ENCODE results near the gene TTI1. TPM values are rescaled to one million over a fixed set of nuclear protein-coding genes. Genes with fewer than 3 reads are reported as not detected.

The TTI1 gene
- total and polyA plus RNA-seq, 2 of the 13 experiments (the other 11 are each of a cell fraction or from before 2014, with no cell fraction given) = 22.9 to 39.8 TPM

GRCh38 chr20:38043512-38044300 is 10.4 kb upstream of the TTI1 start:
- ChIA-PET CTCF (ENCODE audit: low intra/inter-chr PET ratio, low total read pairs) (no interaction called here), POLR2A (interaction anchor here (1.5 to 1.6 kb wide), 2 partner anchors 10 to 100 kb away, joined by 6 to 7 read pairs; partner anchors contain the start of genes RPRD1B and TTI1)
- H2AFZ ChIP-seq (ENCODE audit: low read length) = no peak overlapping the region
- no peaks in the 10 kb centered on the region for H3K9me3 ChIP-seq (ENCODE audit: low read length)
- peaks cover 33 to 89% of the 10 kb centered on the region in 2 experiments for H3K36me3 ChIP-seq (replicated peaks in 1 of 2; ENCODE audit: control insufficient read depth in 1 of 2, insufficient read depth in 2 of 2, low read length in 2 of 2)
- no TSS peak for BruUV-seq (replicated peaks)
- no peak overlapping the region for H3K27ac ChIP-seq (ENCODE audit: extremely low read length, insufficient read depth, low read length)
- WGBS (ENCODE audit: low lambda C conversion rate) = 97% methylated on average over 10 of the region's 10 CpGs
- no peak overlapping the region for H3K4me3 ChIP-seq (replicated peaks in 1 of 3; ENCODE audit: insufficient read depth in 1 of 3, low read depth in 2 of 3, low read length in 3 of 3)
- FAIRE-seq (no peak), DNase-seq (ENCODE audit: low spot score) (no peak), ATAC-seq (peak; percentile 60)
- in situ Hi-C loops (cut with HindIII; ENCODE audit: extremely low pct_ligation_motif_present, low pct_unique_long_range_greater_than_20kb) = no loop called here
- H3K27me3 ChIP-seq (ENCODE audit: control insufficient read depth in 1 of 2, insufficient read depth in 2 of 2, low read length in 2 of 2) = no peaks in the 10 kb centered on the region
- intact Hi-C loops (cut with micrococcal nuclease; ENCODE audit: unreplicated experiment) = no loop called here
- no peak for TF ChIP-seq ARHGAP35 (CRISPR knock-in tag; IDR thresholded peaks at IDR 0.05; ENCODE audit: borderline replicate concordance)
- no peak for TF ChIP-seq PHF21A (CRISPR knock-in tag; IDR thresholded peaks at IDR 0.05)
- no peak for TF ChIP-seq ZNF230 (CRISPR knock-in tag; IDR thresholded peaks at IDR 0.05)
- TF ChIP-seq NR2C2 (CRISPR knock-in tag; IDR thresholded peaks at IDR 0.05; ENCODE audit: borderline replicate concordance) = no peak
- TF ChIP-seq ZNF567 (CRISPR knock-in tag; IDR thresholded peaks at IDR 0.05; ENCODE audit: borderline replicate concordance) = no peak
- TF ChIP-seq FOSL2 (CRISPR knock-in tag; IDR thresholded peaks at IDR 0.05) = 0 out of 2 replicates have a peak, but pooled peaks have one; percentile 27
- TF ChIP-seq SUZ12 (IDR thresholded peaks at IDR 0.05; ENCODE audit: low read depth, low read length) = no peak
- no peak for TF ChIP-seq ZKSCAN1 (IDR thresholded peaks at IDR 0.05; ENCODE audit: low read length)
- no peak for TF ChIP-seq NFE2L2 (IDR thresholded peaks at IDR 0.05; ENCODE audit: low read length)
- no peak for TF ChIP-seq REL (CRISPR knock-in tag; conservative IDR thresholded peaks at IDR 0.05)
- no peak for TF ChIP-seq NCOA1 (CRISPR knock-in tag; IDR thresholded peaks at IDR 0.05)
- no peak for TF ChIP-seq LBX2 (CRISPR knock-in tag; IDR thresholded peaks at IDR 0.05; ENCODE audit: borderline replicate concordance)
- TF ChIP-seq HOXA9 (CRISPR knock-in tag; IDR thresholded peaks at IDR 0.05; ENCODE audit: borderline replicate concordance) = 0 out of 2 replicates have a peak, but pooled peaks have one; percentile 14
- no peak for TF ChIP-seq BATF2 (CRISPR knock-in tag; IDR thresholded peaks at IDR 0.05)
- no peak for TF ChIP-seq PAF1 (CRISPR knock-in tag; IDR thresholded peaks at IDR 0.05)
- TF ChIP-seq ZSCAN9 (CRISPR knock-in tag; IDR thresholded peaks at IDR 0.05; ENCODE audit: borderline replicate concordance) = no peak
- no peak for TF ChIP-seq ZSCAN12 (CRISPR knock-in tag; IDR thresholded peaks at IDR 0.05)
- H3K79me2 ChIP-seq (ENCODE audit: insufficient read depth, low read length) = peaks cover 94% of the 10 kb centered on the region
- H3K4me1 ChIP-seq (ENCODE audit: insufficient read depth, low read length) = peaks cover 10% of the 10 kb centered on the region
- no peak overlapping the region for H3K9ac ChIP-seq (ENCODE audit: insufficient read depth, low read depth, low read length)
- H4K20me1 ChIP-seq (ENCODE audit: insufficient read depth, low read length) = peaks cover 5% of the 10 kb centered on the region; the same call in 1 of the 2 replicates
- no peak overlapping the region for H3K4me2 ChIP-seq (ENCODE audit: low read depth, low read length)

Data from HepG2 (cell line).